ENCODE data around the gene CPVL. TPM values are rescaled to one million over a fixed set of nuclear protein-coding genes. Genes with fewer than 3 reads are reported as not detected.

The CPVL gene
- total RNA-seq, 1 donor from 2014 or later: not detected

DNA sequence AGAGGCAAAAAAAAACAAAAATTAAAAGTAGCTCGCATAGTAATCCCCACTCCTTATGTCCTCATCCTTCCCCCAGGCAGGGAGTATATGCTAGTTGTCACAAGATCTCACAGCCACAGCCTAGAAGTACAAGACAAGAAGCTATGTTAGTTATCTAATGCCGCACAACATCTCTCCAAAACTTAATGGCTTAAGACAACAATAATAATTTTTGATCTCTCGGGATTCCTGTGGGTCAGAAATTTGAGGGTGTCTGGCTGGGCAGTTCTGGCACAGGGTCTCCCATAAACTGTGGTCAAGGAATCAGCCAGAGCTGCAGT, 39.7 kb downstream of the CPVL start:
- peaks cover 12% of the 10 kb centered on the region for H3K27me3 Mint-ChIP-seq
- TF ChIP-seq CTCF (IDR thresholded peaks at IDR 0.05): no peak
- H3K4me1 Mint-ChIP-seq: no peaks in the 10 kb centered on the region
- no peak for ATAC-seq (ENCODE audit: low read depth)
- H3K36me3 Mint-ChIP-seq (ENCODE audit: low read depth): no peaks in the 10 kb centered on the region
- H3K27ac Mint-ChIP-seq: no peak overlapping the region
- no peak overlapping the region for H3K4me3 Mint-ChIP-seq
- ChIA-PET CTCF (interaction anchor here (0.5 to 2.8 kb wide), 7 partner anchors 11 to 302 kb away, joined by 3 to 26 read pairs (median 4); no protein-coding TSS in a partner anchor), POLR2A (no interaction called here)
- H3K9me3 Mint-ChIP-seq: no peaks in the 10 kb centered on the region
- no peak for DNase-seq
- intact Hi-C loops (cut with micrococcal nuclease): loop anchor here (1.0 to 2.0 kb wide), 3 partner anchors 179 to 302 kb away; no protein-coding TSS in a partner anchor

- no peak overlapping the region for H3K27ac Mint-ChIP-seq
- no peaks in the 10 kb centered on the region for H3K4me1 Mint-ChIP-seq
- ATAC-seq (ENCODE audit: low read depth) (peak; percentile 45), DNase-seq (no peak)
- ChIA-PET POLR2A (no interaction called here), CTCF (interaction anchor here (0.5 to 2.8 kb wide), 7 partner anchors 12 to 303 kb away, joined by 3 to 26 read pairs (median 4); no protein-coding TSS in a partner anchor)
- TF ChIP-seq CTCF (IDR thresholded peaks at IDR 0.05): no peak
- intact Hi-C loops (cut with micrococcal nuclease): loop anchor here (1.0 to 2.0 kb wide), 3 partner anchors 179 to 303 kb away; no protein-coding TSS in a partner anchor
- H3K36me3 Mint-ChIP-seq (ENCODE audit: low read depth): no peaks in the 10 kb centered on the region
- no peaks in the 10 kb centered on the region for H3K9me3 Mint-ChIP-seq
- H3K27me3 Mint-ChIP-seq: peaks cover 8% of the 10 kb centered on the region
- no peak overlapping the region for H3K4me3 Mint-ChIP-seq
Observed at GRCh38 chr7:29105752-29106668, 40.3 kb downstream of the CPVL start.

DNA sequence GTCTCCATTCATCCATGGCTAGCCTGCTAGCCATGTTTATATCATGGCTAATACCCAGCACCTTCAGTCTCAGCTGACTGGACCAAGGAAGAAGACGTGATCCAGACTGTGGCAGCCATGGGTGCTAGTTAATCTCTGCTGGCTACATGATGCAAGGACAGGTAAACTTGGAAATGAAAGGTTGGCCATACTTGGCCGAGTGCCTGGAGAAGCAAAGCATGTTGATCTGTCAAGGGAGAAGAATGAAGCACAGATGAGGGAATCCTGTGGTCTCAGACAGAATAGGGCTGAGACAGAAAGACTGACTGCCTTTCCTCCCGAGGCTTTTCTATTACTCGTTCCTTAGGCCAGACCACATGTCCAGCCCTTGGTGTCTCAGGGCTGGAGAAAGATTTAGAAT, 41.1 kb downstream of the CPVL start:
- H3K9me3 Mint-ChIP-seq: no peaks in the 10 kb centered on the region
- ChIA-PET POLR2A (no interaction called here), CTCF (interaction anchor here (1.9 to 2.8 kb wide), 2 partner anchors 178 to 183 kb away, joined by 5 to 26 read pairs; no protein-coding TSS in a partner anchor)
- TF ChIP-seq CTCF (IDR thresholded peaks at IDR 0.05): no peak
- H3K27me3 Mint-ChIP-seq: peaks cover 3% of the 10 kb centered on the region
- no peaks in the 10 kb centered on the region for H3K36me3 Mint-ChIP-seq (ENCODE audit: low read depth)
- DNase-seq (no peak), ATAC-seq (ENCODE audit: low read depth) (no peak)
- no peak overlapping the region for H3K27ac Mint-ChIP-seq
- H3K4me3 Mint-ChIP-seq: no peak overlapping the region
- intact Hi-C loops (cut with micrococcal nuclease): no loop called here
- no peaks in the 10 kb centered on the region for H3K4me1 Mint-ChIP-seq

DNA sequence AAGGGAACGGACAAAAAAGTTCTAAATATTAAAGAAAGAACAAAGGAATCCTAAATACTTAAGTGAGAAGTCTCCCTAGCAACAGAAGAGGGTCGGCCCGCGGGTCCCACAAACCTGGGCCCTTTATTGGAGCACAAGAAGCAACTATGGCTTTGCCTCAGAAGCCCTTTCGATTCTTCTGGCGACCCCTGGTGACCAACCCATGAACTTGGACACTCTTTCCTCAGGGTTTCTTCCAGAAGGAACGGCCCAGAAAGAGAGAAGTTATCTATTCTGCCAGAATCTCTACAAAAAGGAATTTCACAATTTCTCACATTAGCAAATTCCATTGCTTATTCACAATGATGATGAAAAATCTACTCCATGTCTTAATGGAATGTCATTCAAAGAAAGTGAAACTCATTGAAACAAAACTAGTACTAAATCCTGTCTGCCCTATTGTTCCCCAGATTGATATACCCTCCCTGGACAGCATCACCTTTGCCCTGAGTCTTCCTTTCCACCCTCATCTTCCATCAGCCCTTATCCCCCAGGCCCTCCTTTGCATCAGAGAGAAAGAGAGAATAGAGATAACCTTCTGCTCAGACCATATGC, 43.7 kb downstream of the CPVL start:
- ChIA-PET CTCF (interaction anchor here (3.0 to 3.5 kb wide), 2 partner anchors 176 to 181 kb away, joined by 16 to 18 read pairs; no protein-coding TSS in a partner anchor), POLR2A (no interaction called here)
- intact Hi-C loops (cut with micrococcal nuclease): loop anchor here (1.0 to 5.0 kb wide), 3 partner anchors 175 to 1905 kb away; no protein-coding TSS in a partner anchor
- Mint-ChIP-seq H3K27me3 (peaks cover 3% of the 10 kb centered on the region), H3K9me3 (no peaks in the 10 kb centered on the region), H3K27ac (no peak overlapping the region), H3K4me3 (no peak overlapping the region), H3K4me1 (no peaks in the 10 kb centered on the region), H3K36me3 (ENCODE audit: low read depth) (no peaks in the 10 kb centered on the region)
- no peak for TF ChIP-seq CTCF (IDR thresholded peaks at IDR 0.05)
- DNase-seq: no peak
- no peak for ATAC-seq (ENCODE audit: low read depth)

GRCh38 chr7:29100924-29101323, 45.4 kb downstream of the CPVL start:
- no peak for TF ChIP-seq CTCF (IDR thresholded peaks at IDR 0.05)
- Mint-ChIP-seq H3K4me1 (no peaks in the 10 kb centered on the region), H3K27ac (no peak overlapping the region), H3K27me3 (no peaks in the 10 kb centered on the region), H3K36me3 (ENCODE audit: low read depth) (no peaks in the 10 kb centered on the region), H3K4me3 (no peak overlapping the region), H3K9me3 (no peaks in the 10 kb centered on the region)
- POLR2A ChIA-PET: no interaction called here
- CTCF ChIA-PET: interaction anchor here (3.0 to 3.5 kb wide), 2 partner anchors 174 to 179 kb away, joined by 16 to 18 read pairs; no protein-coding TSS in a partner anchor
- ATAC-seq (ENCODE audit: low read depth) (no peak), DNase-seq (no peak)
- intact Hi-C loops (cut with micrococcal nuclease): loop anchor here (5.0 kb wide), 1 partner anchor 1904 kb away; no protein-coding TSS in a partner anchor

Data from activated B cell treated with CpG ODN at 0.5 μM for 24 hours (primary cell).